ENCODE data around the gene SNTB2.

The SNTB2 gene

DNA sequence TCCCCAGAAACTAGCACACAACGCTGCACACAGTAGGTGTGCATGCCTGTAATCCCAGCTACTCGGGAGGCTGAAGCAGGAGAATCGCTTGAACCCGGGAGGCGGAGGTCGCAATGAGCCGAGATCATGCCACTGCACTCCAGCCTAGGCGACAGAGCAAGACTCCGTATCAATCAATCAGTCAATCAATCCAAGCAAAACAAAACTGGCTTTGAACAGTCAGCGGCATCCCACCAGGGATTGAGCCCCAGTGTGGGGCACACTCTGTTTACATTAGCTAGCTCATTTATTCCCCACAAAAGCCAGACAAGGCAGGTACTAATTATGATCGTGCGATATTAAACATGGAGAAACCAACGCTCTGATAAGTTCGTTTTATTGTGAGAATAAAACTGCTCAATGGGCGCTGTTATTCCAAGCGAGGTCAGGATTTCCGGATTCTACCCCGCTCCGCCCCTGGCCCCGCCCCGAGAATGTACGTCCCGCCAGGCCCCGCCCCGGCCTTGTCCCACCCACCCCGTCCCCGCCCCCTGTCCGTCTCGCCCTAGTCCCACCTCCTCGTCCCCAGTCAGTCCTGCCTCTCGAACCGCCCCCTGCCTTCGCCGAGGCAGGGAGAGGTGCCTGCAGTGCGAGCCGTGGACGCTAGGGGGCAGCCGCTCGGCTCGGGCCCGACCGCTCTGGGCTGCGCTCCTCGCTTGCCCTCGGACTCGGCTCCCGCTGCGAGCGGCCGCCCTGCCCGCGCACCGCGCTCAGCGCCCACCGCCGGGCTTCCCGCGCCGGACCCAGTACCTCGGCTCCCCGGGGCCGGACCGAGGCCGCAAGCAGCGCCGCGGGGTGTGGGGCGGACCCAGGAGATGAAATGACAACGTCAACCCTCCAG is 123.9 kb downstream of the SNTB2 start, which contains the start of gene VPS4A:
Gene VPS4A (plus strand): TSS at position 698 of the 880 bp plus-strand sequence. CDS start 162 bp downstream, at position 860.
- TF ChIP-seq, protein P1, sequence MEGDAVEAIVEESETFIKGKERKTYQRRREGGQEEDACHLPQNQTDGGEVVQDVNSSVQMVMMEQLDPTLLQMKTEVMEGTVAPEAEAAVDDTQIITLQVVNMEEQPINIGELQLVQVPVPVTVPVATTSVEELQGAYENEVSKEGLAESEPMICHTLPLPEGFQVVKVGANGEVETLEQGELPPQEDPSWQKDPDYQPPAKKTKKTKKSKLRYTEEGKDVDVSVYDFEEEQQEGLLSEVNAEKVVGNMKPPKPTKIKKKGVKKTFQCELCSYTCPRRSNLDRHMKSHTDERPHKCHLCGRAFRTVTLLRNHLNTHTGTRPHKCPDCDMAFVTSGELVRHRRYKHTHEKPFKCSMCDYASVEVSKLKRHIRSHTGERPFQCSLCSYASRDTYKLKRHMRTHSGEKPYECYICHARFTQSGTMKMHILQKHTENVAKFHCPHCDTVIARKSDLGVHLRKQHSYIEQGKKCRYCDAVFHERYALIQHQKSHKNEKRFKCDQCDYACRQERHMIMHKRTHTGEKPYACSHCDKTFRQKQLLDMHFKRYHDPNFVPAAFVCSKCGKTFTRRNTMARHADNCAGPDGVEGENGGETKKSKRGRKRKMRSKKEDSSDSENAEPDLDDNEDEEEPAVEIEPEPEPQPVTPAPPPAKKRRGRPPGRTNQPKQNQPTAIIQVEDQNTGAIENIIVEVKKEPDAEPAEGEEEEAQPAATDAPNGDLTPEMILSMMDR (IDR thresholded peaks at IDR 0.05; ENCODE audit: borderline replicate concordance, insufficient read depth, low read depth, low read length): peak; percentile 98
- H3K4me3 ChIP-seq (ENCODE audit: low read depth, low read length): peak within 1 kb of the TSS; percentile 57

GRCh38 chr16:69311533-69312387 is 124.8 kb downstream of the SNTB2 start:
- TF ChIP-seq, protein P1 (IDR thresholded peaks at IDR 0.05; ENCODE audit: borderline replicate concordance, insufficient read depth, low read depth, low read length): 0 out of 2 replicates have a peak, but pooled peaks have one; percentile 6
- peak overlapping the region; percentile 57 for H3K4me3 ChIP-seq (ENCODE audit: low read depth, low read length)

GRCh38 chr16:69313469-69313868 is 126.5 kb downstream of the SNTB2 start:
- no peak overlapping the region for H3K4me3 ChIP-seq (ENCODE audit: low read depth, low read length)
- TF ChIP-seq, protein P1 (IDR thresholded peaks at IDR 0.05; ENCODE audit: borderline replicate concordance, insufficient read depth, low read depth, low read length): no peak

- H3K4me3 ChIP-seq (ENCODE audit: low read depth, low read length): no peak overlapping the region
- TF ChIP-seq, protein P1 (IDR thresholded peaks at IDR 0.05; ENCODE audit: borderline replicate concordance, insufficient read depth, low read depth, low read length): no peak
Measured at GRCh38 chr16:69314534-69314933, 127.6 kb downstream of the SNTB2 start.

- no peak overlapping the region for H3K4me3 ChIP-seq (ENCODE audit: low read depth, low read length)
- TF ChIP-seq, protein P1 (IDR thresholded peaks at IDR 0.05; ENCODE audit: borderline replicate concordance, insufficient read depth, low read depth, low read length): no peak
Measured at GRCh38 chr16:69315486-69316311, 128.7 kb downstream of the SNTB2 start.

DNA sequence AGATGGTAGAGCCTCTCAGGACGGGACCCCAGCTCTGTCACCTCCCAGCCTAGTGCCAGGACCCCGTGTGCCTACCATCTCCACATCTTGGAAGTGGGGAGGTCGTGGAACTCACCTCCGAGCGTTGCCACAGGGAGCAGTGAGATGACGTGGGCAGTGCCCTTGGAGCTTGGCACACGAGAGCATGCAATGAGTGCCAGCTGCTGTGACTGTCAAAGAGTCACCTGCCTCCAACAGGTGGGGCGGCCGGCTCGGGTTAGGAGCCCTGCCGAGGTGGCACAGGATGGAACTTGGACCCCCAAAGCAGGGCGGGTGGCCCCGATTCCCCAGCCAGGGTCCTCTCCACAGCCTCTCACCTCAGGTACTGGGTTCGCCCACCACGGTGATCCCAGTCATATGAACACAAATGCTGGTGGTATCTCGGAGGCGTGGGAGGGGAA is 129.7 kb downstream of the SNTB2 start:
- no peak overlapping the region for H3K4me3 ChIP-seq (ENCODE audit: low read depth, low read length)
- TF ChIP-seq, protein P1 (IDR thresholded peaks at IDR 0.05; ENCODE audit: borderline replicate concordance, insufficient read depth, low read depth, low read length): no peak
